ENCODE results near the gene PPP1R8.

DNA sequence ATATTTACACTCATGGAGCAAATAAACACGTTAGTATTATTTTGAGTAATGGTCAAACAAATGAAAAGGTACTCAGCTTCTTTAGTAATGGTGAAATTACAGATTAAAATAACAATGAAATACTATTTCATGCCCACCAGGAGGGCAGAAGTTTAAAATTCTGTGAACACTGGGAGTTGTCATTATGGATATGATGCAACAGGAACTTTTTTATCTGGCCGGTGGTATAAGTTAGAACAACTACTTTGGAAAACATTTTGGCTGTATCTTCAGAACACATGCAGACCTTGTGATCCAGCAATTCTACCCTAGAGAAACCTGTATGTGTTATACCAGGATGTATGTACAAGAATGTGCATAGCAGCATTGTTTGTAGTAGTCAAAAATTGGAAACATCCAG, 23.2 kb upstream of the PPP1R8 start:
- TF ChIP-seq EZH2 (IDR thresholded peaks at IDR 0.05) (no peak), POLR2AphosphoS5 (IDR thresholded peaks at IDR 0.05; ENCODE audit: borderline replicate concordance, low read depth, low read length) (no peak), FOXP2 (optimal IDR thresholded peaks at IDR 0.05; ENCODE audit: control extremely low read depth, extremely low read length, insufficient read depth) (no peak)

All from SK-N-MC (cell line).